HepG2 (cell line): ENCODE measurements around the gene ZNF189. TPM values are rescaled to one million over a fixed set of nuclear protein-coding genes. Genes with fewer than 3 reads are reported as not detected.

Experiments
- CC2D1A ChIP-seq: sonication (generic); formaldehyde crosslinking; IDR thresholded peaks from 2 replicates; pipeline ENCODE4 v1.8.1; 2023; ENCODE audit warnings: mild to moderate bottlenecking, missing genetic modification reagents
- CREB1 ChIP-seq, 2 experiments: fragments of 450-650 bp in 1 of 2; IDR thresholded peaks; 2 replicates each; pipeline ENCODE4 v1.6.1; 2016 to 2017; ENCODE audit warnings: control low read depth in 1 of 2, mild to moderate bottlenecking in 1 of 2, missing compliant biosample characterization in 1 of 2, missing genetic modification characterization in 1 of 2
- ESRRA ChIP-seq: sonication (generic); formaldehyde crosslinking; IDR thresholded peaks from 2 replicates; pipeline ENCODE4 v1.5.1; 2020; ENCODE audit warnings: mild to moderate bottlenecking, low read depth, missing genetic modification reagents
- GTF3A ChIP-seq: sonication (generic); formaldehyde crosslinking; conservative IDR thresholded peaks from 2 replicates; pipeline ENCODE4 v1.4.0; 2020; ENCODE audit warnings: mild to moderate bottlenecking, missing genetic modification reagents
- HBP1 ChIP-seq: IDR thresholded peaks from 2 replicates; pipeline ENCODE4 v1.6.1; 2016; ENCODE audit warnings: low read depth, control low read depth
- MATR3 ChIP-seq: sonication (generic); formaldehyde crosslinking; IDR thresholded peaks from 2 replicates; pipeline ENCODE4 v1.4.0; 2020; ENCODE audit warnings: missing genetic modification reagents
- MYC ChIP-seq: sonication (generic); formaldehyde crosslinking; IDR thresholded peaks from 2 replicates; pipeline ENCODE4 v1.9.0; 2021; ENCODE audit warnings: missing genetic modification reagents, borderline replicate concordance
- PHF20 ChIP-seq: sonication (generic); formaldehyde crosslinking; IDR thresholded peaks from 2 replicates; pipeline ENCODE4 v1.5.0; 2020; ENCODE audit warnings: mild to moderate bottlenecking, missing genetic modification reagents
- PHF8 ChIP-seq: sonication (generic); formaldehyde crosslinking; IDR thresholded peaks from 2 replicates; pipeline ENCODE4 v1.5.0; 2020; ENCODE audit warnings: missing genetic modification reagents
- RFXAP ChIP-seq: sonication (generic); formaldehyde crosslinking; IDR thresholded peaks from 2 replicates; pipeline ENCODE4 v1.4.0; 2020; ENCODE audit warnings: missing genetic modification reagents, borderline replicate concordance
- SMARCE1 ChIP-seq: fragments of 450-650 bp; IDR thresholded peaks from 2 replicates; pipeline ENCODE4 v1.6.1; 2017; ENCODE audit warnings: borderline replicate concordance
- SNAPC2 ChIP-seq: sonication (generic); formaldehyde crosslinking; IDR thresholded peaks from 2 replicates; pipeline ENCODE4 v1.8.1; 2022; ENCODE audit warnings: mild to moderate bottlenecking, missing genetic modification reagents
- ZMAT5 ChIP-seq: sonication (generic); formaldehyde crosslinking; IDR thresholded peaks from 2 replicates; pipeline ENCODE4 v1.5.0; 2020; ENCODE audit warnings: mild to moderate bottlenecking, low read depth, missing genetic modification reagents, borderline replicate concordance
- ZNF251 ChIP-seq: sonication (generic); formaldehyde crosslinking; IDR thresholded peaks from 2 replicates; pipeline ENCODE4 v1.9.0; 2021; ENCODE audit warnings: mild to moderate bottlenecking, missing genetic modification reagents
- ZNF256 ChIP-seq: sonication (generic); formaldehyde crosslinking; conservative IDR thresholded peaks from 2 replicates; pipeline ENCODE4 v1.4.0; 2020; ENCODE audit warnings: missing genetic modification reagents
- ZNF275 ChIP-seq: sonication (generic); formaldehyde crosslinking; IDR thresholded peaks from 2 replicates; pipeline ENCODE4 v1.8.0; 2022; ENCODE audit warnings: missing genetic modification reagents, mild to moderate bottlenecking, inconsistent platforms, borderline replicate concordance
- ZNF441 ChIP-seq: sonication (generic); formaldehyde crosslinking; IDR thresholded peaks from 2 replicates; pipeline ENCODE4 v1.7.0; 2021; ENCODE audit warnings: missing genetic modification reagents, borderline replicate concordance
- ZNF550 ChIP-seq: sonication (generic); formaldehyde crosslinking; IDR thresholded peaks from 2 replicates; pipeline ENCODE4 v1.4.0; 2020; ENCODE audit warnings: mild to moderate bottlenecking, missing genetic modification reagents, borderline replicate concordance
- ZNF639 ChIP-seq: conservative IDR thresholded peaks from 2 replicates; pipeline ENCODE4 v1.6.1; 2018; ENCODE audit warnings: missing genetic modification reagents
- ZNF724P ChIP-seq: sonication (generic); formaldehyde crosslinking; IDR thresholded peaks from 2 replicates; pipeline ENCODE4 v1.8.0; 2022; ENCODE audit warnings: missing genetic modification reagents, borderline replicate concordance
- ZNF773 ChIP-seq: sonication (generic); formaldehyde crosslinking; IDR thresholded peaks from 2 replicates; pipeline ENCODE4 v1.4.0; 2020; ENCODE audit warnings: missing genetic modification reagents, borderline replicate concordance
- ZNF775 ChIP-seq: sonication (generic); formaldehyde crosslinking; IDR thresholded peaks from 2 replicates; pipeline ENCODE4 v1.4.0; 2020; ENCODE audit warnings: missing genetic modification reagents, mild to moderate bottlenecking, moderate library complexity, borderline replicate concordance
- polyA plus RNA-seq, 8 experiments: library from polyadenylated mRNA; depleted of rRNA in 3 of 8; stranded (reverse) in 7 of 8; unstranded in 1 of 8; fragments of >200 nt; fragmentation: Illumina TruSeq in 4 of 8; extraction: Trizol in 4 of 8; gene quantifications; 2 replicates each; pipeline versions ENCODE4 v1.2.1 to v1.2.3, GENCODE V29; 2011 to 2016; ENCODE audit warnings: low read depth in 4 of 8, missing spikeins in 1 of 8, mixed read lengths in 1 of 8; ENCODE audit not compliant: insufficient read depth in 1 of 8
- total RNA-seq, 5 experiments: library from RNA; depleted of rRNA; stranded (reverse); fragments of >200 nt; fragmentation: Illumina TruSeq; extraction: Trizol; gene quantifications; 2 replicates each; pipeline ENCODE4 v1.2.3, GENCODE V29; 2016; ENCODE audit warnings: low read depth in 1 of 5

ZNF189 gene
- total and polyA plus RNA-seq, 2 of the 13 experiments (the other 11 are each of a cell fraction or from before 2014, with no cell fraction given) = 8.4 to 50.0 TPM

- TF ChIP-seq ZNF275 (CRISPR knock-in tag) (peak; percentile 42; the same call in 1 of the 2 replicates), ZNF441 (CRISPR knock-in tag) (peak; percentile 35; the same call in 1 of the 2 replicates), ZNF639 (CRISPR knock-in tag) (no peak), RFXAP (CRISPR knock-in tag) (peak; percentile 52; the same call in 1 of the 2 replicates), ZNF724P (CRISPR knock-in tag) (no peak), ZNF550 (CRISPR knock-in tag) (no peak), PHF8 (CRISPR knock-in tag) (no peak), SMARCE1 (no peak), ZMAT5 (CRISPR knock-in tag) (no peak), ZNF773 (CRISPR knock-in tag) (no peak), MATR3 (CRISPR knock-in tag) (no peak), CC2D1A (CRISPR knock-in tag) (no peak), HBP1 (CRISPR knock-in tag) (no peak), SNAPC2 (CRISPR knock-in tag) (0 out of 2 replicates have a peak, but pooled peaks have one; percentile 57), ESRRA (CRISPR knock-in tag) (peak; percentile 44; the same call in 1 of the 2 replicates), ZNF251 (CRISPR knock-in tag) (no peak), MYC (CRISPR knock-in tag) (no peak), PHF20 (CRISPR knock-in tag) (no peak), ZNF775 (CRISPR knock-in tag) (no peak), CREB1 (IDR thresholded peaks at IDR 0.05) (no peak), CREB1 (CRISPR knock-in tag; IDR thresholded peaks at IDR 0.05) (peak; percentile 69), GTF3A (CRISPR knock-in tag) (no peak), ZNF256 (CRISPR knock-in tag) (no peak)
Measured at GRCh38 chr9:101421653-101422065, 23.0 kb downstream of the ZNF189 start (continued).
